AG10803 (cell line): ENCODE data around the gene ARID3B.
"Not testable (repeated sequence)": the region's sequence is repeated elsewhere in the genome, so short reads cannot be mapped to it uniquely, and the experiment has no call there.

Experiments used
- DNase-seq: peaks from one replicate; pipeline ENCODE4 v3.0.0; 2010; ENCODE audit warnings: low read depth
- H3K4me3 ChIP-seq: 2 replicates; pipeline ENCODE4 v1.5.1; 2011; ENCODE audit warnings: mild to moderate bottlenecking, low read length, control low read depth
- CTCF ChIP-seq: conservative IDR thresholded peaks from 2 replicates; pipeline ENCODE4 v1.5.1; 2011; ENCODE audit warnings: mild to moderate bottlenecking, low read length, control low read depth, inconsistent platforms

Gene ARID3B

GRCh38 chr15:74594455-74594854 lies 53.4 kb downstream of the ARID3B start:
- no peak for DNase-seq
- H3K4me3 ChIP-seq, result no peak overlapping the region
- TF ChIP-seq CTCF, result no peak

GRCh38 chr15:74595271-74595670 lies 54.3 kb downstream of the ARID3B start:
- no peak for TF ChIP-seq CTCF
- no peak overlapping the region for H3K4me3 ChIP-seq
- DNase-seq, result no peak

- DNase-seq, H3K4me3 ChIP-seq: not testable (repeated sequence)
Measured at GRCh38 chr15:74596736-74597135, 55.7 kb downstream of the ARID3B start.

GRCh38 chr15:74597146-74597705 lies 56.2 kb downstream of the ARID3B start:
- not testable (repeated sequence) for H3K4me3 ChIP-seq, DNase-seq

- peak; percentile 78 for DNase-seq
- H3K4me3 ChIP-seq, result peak overlapping the region; percentile 90
- no peak for TF ChIP-seq CTCF
Measured at GRCh38 chr15:74598126-74598842, 57.3 kb downstream of the ARID3B start.

GRCh38 chr15:74599156-74599555 lies 58.1 kb downstream of the ARID3B start:
- no peak for TF ChIP-seq CTCF
- H3K4me3 ChIP-seq, result peak overlapping the region; percentile 90
- no peak for DNase-seq

- TF ChIP-seq CTCF, result no peak
- no peak overlapping the region for H3K4me3 ChIP-seq
- DNase-seq, result no peak
Measured at GRCh38 chr15:74603026-74603788, 62.2 kb downstream of the ARID3B start.
